Measurements from ENCODE around the gene PCGF3.

DNA sequence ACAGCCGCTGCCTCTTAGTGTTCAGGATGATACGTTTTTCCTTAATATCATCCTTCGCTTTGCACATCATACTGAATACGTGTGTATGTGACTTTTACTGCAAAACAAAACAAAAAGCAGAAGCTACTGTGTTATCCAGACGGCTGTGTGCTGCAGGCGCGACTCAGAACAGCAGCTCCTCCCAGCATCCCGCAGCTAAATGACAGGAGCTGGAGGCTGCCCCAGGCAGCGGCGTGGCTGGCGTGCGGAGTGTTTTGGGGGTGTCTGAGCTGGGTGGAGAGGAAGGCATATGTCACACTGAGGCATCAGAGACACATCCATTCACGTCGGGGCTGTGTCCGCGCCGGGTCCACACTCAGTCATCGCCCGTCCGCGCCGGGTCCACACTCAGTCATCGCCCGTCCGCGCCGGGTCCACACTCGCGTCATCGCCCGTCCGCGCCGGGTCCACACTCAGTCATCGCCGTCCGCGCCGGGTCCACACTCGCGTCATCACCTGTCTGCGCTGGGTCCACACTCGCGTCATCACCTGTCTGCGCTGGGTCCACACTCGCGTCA is 16.6 kb downstream of the PCGF3 start:
- TF ChIP-seq, protein P1, sequence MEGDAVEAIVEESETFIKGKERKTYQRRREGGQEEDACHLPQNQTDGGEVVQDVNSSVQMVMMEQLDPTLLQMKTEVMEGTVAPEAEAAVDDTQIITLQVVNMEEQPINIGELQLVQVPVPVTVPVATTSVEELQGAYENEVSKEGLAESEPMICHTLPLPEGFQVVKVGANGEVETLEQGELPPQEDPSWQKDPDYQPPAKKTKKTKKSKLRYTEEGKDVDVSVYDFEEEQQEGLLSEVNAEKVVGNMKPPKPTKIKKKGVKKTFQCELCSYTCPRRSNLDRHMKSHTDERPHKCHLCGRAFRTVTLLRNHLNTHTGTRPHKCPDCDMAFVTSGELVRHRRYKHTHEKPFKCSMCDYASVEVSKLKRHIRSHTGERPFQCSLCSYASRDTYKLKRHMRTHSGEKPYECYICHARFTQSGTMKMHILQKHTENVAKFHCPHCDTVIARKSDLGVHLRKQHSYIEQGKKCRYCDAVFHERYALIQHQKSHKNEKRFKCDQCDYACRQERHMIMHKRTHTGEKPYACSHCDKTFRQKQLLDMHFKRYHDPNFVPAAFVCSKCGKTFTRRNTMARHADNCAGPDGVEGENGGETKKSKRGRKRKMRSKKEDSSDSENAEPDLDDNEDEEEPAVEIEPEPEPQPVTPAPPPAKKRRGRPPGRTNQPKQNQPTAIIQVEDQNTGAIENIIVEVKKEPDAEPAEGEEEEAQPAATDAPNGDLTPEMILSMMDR (conservative IDR thresholded peaks at IDR 0.05; ENCODE audit: low read depth, low read length) = no peak
- no peak for TF ChIP-seq EZH2 (IDR thresholded peaks at IDR 0.05; ENCODE audit: borderline replicate concordance, low read depth, low read length, poor library complexity, severe bottlenecking)

Measured in A673 (cell line).